K562 (cell line): ENCODE results near the gene TBXA2R. TPM values are rescaled to one million over a fixed set of nuclear protein-coding genes. Genes with fewer than 3 reads are reported as not detected.
A peak's percentile ranks its signal among the peaks of the same experiment; 100 is the strongest.

Experiments used
- ATF7 ChIP-seq: fragments of 450-650 bp; IDR thresholded peaks from 2 replicates; pipeline ENCODE4 v1.7.1; 2014; ENCODE audit warnings: mild to moderate bottlenecking, moderate library complexity
- CHAMP1 ChIP-seq: fragments of 450-650 bp; IDR thresholded peaks from 2 replicates; pipeline ENCODE4 v1.6.1; 2016; ENCODE audit warnings: mild to moderate bottlenecking
- CHCHD3 ChIP-seq: fragments of 250-450 bp; sonication (Bioruptor Pico); IDR thresholded peaks from 2 replicates; pipeline ENCODE4 v2.1.2; 2022; ENCODE audit warnings: mild to moderate bottlenecking
- DIDO1 ChIP-seq: fragments of 450-650 bp; IDR thresholded peaks from 2 replicates; pipeline ENCODE4 v1.6.1; 2016; ENCODE audit warnings: low read depth, missing biosample characterization, missing genetic modification characterization
- DLX4 ChIP-seq: fragments of 250-450 bp; sonication (Bioruptor Pico); IDR thresholded peaks from 2 replicates; pipeline ENCODE4 v1.6.1; 2021; ENCODE audit warnings: mild to moderate bottlenecking
- HMG20B ChIP-seq: fragments of 250-450 bp; sonication (Bioruptor Pico); IDR thresholded peaks from 2 replicates; pipeline ENCODE4 v1.5.0; 2021; ENCODE audit warnings: mild to moderate bottlenecking
- JUND ChIP-seq, 2 experiments: IDR thresholded peaks; 2 replicates in 1 of 2; 3 replicates in 1 of 2; pipeline ENCODE4 v1.6.1; 2011; ENCODE audit warnings: borderline replicate concordance in 2 of 2, low read depth in 2 of 2, low read length in 2 of 2, improper control_type of control experiment in 1 of 2, missing biosample characterization in 1 of 2, missing genetic modification characterization in 1 of 2, missing genetic modification reagents in 1 of 2
- MCM7 ChIP-seq, 2 experiments: fragments of 450-650 bp; IDR thresholded peaks; 2 replicates each; pipeline ENCODE4 v1.6.1; 2016 to 2018
- NELFE ChIP-seq: IDR thresholded peaks from 2 replicates; pipeline ENCODE4 v1.6.1; 2011; ENCODE audit warnings: mild to moderate bottlenecking; ENCODE audit not compliant: insufficient read depth, insufficient read length
- NEUROD1 ChIP-seq: fragments of 150-350 bp; IDR thresholded peaks from 2 replicates; pipeline ENCODE4 v1.6.1; 2014; ENCODE audit warnings: borderline replicate concordance, low read length, low read depth; ENCODE audit not compliant: partially characterized antibody
- PREB ChIP-seq: sonication (generic); formaldehyde crosslinking; IDR thresholded peaks from 2 replicates; pipeline ENCODE4 v1.8.1; 2023; ENCODE audit warnings: mild to moderate bottlenecking, missing genetic modification reagents
- SAFB2 ChIP-seq: fragments of 200-400 bp; formaldehyde crosslinking; IDR thresholded peaks from 2 replicates; pipeline ENCODE4 v1.6.1; 2018; ENCODE audit warnings: borderline replicate concordance, low read length, low read depth, moderate library complexity; ENCODE audit not compliant: severe bottlenecking
- SNRNP70 ChIP-seq: fragments of 200-400 bp; formaldehyde crosslinking; optimal IDR thresholded peaks from 2 replicates; pipeline ENCODE3; 2017; ENCODE audit warnings: low read depth, low read length
- ZFP30 ChIP-seq: fragments of 250-450 bp; sonication (Bioruptor Pico); IDR thresholded peaks from 2 replicates; pipeline ENCODE4 v1.8.0; 2022; ENCODE audit warnings: moderate library complexity, mild to moderate bottlenecking, inconsistent platforms, borderline replicate concordance
- ZNF280A ChIP-seq: fragments of 450-650 bp; IDR thresholded peaks from 2 replicates; pipeline ENCODE4 v1.6.1; 2018; ENCODE audit warnings: mild to moderate bottlenecking, low read depth; ENCODE audit not compliant: partially characterized antibody
- ZNF766 ChIP-seq: fragments of 200-800 bp; sonication (Bioruptor generic); conservative IDR thresholded peaks from 2 replicates; pipeline ENCODE4 v1.6.1; 2016; ENCODE audit warnings: missing genetic modification characterization, missing compliant biosample characterization
- ZNF785 ChIP-seq: fragments of 250-450 bp; sonication (Bioruptor Pico); IDR thresholded peaks from 2 replicates; pipeline ENCODE4 v1.4.0; 2020; ENCODE audit warnings: mild to moderate bottlenecking
- polyA plus RNA-seq, 8 experiments: library from polyadenylated mRNA; depleted of rRNA in 4 of 8; stranded (reverse) in 5 of 8; unstranded in 3 of 8; fragments of >200 nt; fragmentation: Nextera tagmentation in 2 of 8; fragmentation: Illumina TruSeq in 1 of 8; extraction: Ambion mirVana in 2 of 8; extraction: Trizol in 1 of 8; gene quantifications; 2 replicates each; pipeline versions ENCODE4 v1.2.1 to v1.2.3, GENCODE V29; 2011 to 2014; ENCODE audit warnings: inconsistent platforms in 1 of 8, missing spikeins in 1 of 8
- total RNA-seq, 7 experiments: library from RNA; depleted of rRNA in 6 of 7; stranded (reverse); fragments of >200 nt in 6 of 7; fragmentation: Illumina TruSeq in 2 of 7; extraction: Trizol in 2 of 7; gene quantifications; 2 replicates each; pipeline versions ENCODE4 v1.2.1 to v1.2.3, GENCODE V29; 2011 to 2021; ENCODE audit warnings: low replicate concordance in 1 of 7

TBXA2R gene
- total and polyA plus RNA-seq, 9 of the 15 experiments (the other 6 are each of a cell fraction or from before 2014, with no cell fraction given), result 1.5 to 24.0 (median 2.8) TPM

- TF ChIP-seq PREB (CRISPR knock-in tag) (no peak), HMG20B (CRISPR knock-in tag) (no peak), CHCHD3 (CRISPR knock-in tag) (no peak), ZFP30 (CRISPR knock-in tag) (no peak), ATF7 (peak; percentile 84; the same call in 1 of the 2 replicates), ZNF766 (CRISPR knock-in tag) (peak; percentile 63; the same call in 1 of the 2 replicates), MCM7 (IDR thresholded peaks at IDR 0.05) (no peak), NEUROD1 (peak; percentile 90), ZNF785 (no peak), SAFB2 (no peak), DLX4 (CRISPR knock-in tag) (no peak), SNRNP70 (no peak), NELFE (no peak), ZNF280A (no peak), CHAMP1 (no peak), DIDO1 (tag) (peak; percentile 96), JUND (IDR thresholded peaks at IDR 0.05; ENCODE audit: borderline replicate concordance, low read depth, low read length) (peak; percentile 52), JUND (tag; IDR thresholded peaks at IDR 0.05; ENCODE audit: borderline replicate concordance, low read depth, low read length) (no peak)
Observed at GRCh38 chr19:3626473-3627350, 20.0 kb upstream of the TBXA2R start, which contains the start of gene CACTIN (continued).
